Non-pigmented ciliary epithelial cell (primary cell): Measurements from ENCODE around the gene JRKL.

Experiments used
- DNase-seq: peaks from one replicate; pipeline ENCODE4 v3.0.0-alpha.2; 2010; ENCODE audit warnings: low read depth

Gene JRKL

DNA sequence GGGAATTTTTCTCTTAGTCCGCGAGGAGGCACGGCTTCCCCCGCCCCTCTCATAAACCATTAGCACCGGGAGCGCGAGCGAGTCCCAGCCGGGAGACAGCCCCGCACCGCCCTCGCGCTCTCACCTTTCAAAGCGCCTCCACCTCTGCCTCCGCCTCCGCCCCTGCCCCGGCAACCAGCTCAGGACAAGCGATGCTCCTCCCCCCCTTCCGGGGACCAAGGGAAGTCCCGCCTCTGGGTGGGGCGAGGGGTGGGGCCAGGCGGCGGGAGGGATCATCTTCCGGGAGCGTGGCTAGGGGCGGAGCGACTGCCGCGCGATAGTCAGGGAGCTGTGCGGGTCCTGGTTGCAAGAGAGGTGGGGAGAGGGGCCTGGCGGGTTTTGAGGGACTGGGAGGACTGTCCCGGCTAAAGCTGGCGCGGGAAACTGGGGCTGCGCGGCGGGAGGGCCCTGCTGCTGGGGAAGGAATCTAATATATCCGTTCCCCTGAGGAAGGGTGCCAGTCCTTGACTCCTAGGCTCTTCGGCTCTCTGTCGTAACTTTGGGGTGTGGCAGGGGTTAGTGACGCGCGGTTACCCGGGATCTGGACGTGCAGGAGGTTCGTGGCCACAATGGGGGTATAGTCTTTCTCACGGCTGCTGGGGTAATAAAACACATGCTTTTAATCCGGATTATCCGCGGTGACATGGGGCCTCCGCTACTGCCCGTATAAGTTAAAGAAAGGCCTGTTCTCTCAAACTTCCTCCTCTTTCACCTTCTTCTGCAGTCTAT, at the start of gene JRKL, which contains the start of gene CCDC82:
Gene JRKL, plus strand, starts transcription at position 294 of the 768 bp plus-strand sequence. CDS start 637 bp downstream, outside the sequence.
Gene CCDC82, minus strand, starts transcription at position 193 of the 768 bp plus-strand sequence. CDS start 5,165 bp downstream, outside the sequence.
- DNase-seq = peak; percentile 87

DNA sequence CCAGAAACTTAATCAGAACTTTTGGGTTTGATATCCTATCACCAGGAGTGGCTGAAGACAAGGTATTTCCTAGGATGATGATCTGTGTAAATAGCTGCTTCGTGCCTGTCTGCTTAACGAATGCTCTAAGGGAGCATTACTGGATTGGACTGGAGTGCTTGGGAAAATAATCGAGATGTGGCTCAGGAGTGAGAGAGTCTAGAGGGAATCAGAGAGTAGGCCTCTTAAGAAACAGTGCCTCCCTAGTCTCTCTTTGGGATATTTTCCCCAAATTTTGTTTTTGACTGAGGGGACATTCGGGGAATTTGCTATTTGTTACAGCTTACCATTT, 49.3 kb upstream of the JRKL start:
- no peak for DNase-seq

DNA sequence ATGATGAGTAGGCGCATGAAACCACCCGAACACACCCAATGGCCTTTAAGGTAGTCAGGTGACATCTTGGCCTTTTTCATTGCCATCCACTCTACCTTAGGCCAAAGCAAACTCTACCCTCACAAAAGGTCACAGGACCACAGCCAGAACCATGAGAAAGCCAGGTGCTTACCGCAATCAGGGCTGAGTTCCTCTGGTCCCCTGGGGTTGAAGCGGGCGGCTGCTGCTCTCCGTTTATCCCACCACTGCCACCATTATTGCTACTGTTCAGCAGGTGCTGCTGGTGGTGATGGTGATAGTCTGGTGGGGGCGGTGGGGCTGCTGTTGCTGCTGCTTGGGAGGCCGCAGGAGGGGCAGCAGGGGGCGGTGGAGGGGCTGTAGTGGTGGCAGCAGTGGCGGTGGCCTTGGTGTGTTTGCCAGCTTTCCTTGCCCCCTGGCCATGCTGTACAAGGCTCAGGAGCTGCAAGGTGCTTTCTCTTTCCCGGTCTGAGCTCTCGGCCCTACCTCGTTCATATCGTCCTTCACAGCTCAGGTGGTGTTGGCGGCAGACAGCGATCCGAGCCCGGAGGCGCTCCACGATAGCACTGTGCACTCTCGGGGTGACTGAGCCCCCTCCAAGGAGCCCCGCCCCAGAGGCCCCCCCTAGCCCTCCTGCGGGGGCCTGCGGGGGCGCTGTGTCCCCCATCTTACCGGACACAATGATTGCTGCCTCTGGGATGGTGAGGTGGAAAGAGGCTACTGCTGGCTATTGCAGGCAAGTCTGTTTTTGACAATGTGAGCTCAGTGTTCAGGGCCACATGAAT, 48.4 kb upstream of the JRKL start:
- no peak for DNase-seq

DNA sequence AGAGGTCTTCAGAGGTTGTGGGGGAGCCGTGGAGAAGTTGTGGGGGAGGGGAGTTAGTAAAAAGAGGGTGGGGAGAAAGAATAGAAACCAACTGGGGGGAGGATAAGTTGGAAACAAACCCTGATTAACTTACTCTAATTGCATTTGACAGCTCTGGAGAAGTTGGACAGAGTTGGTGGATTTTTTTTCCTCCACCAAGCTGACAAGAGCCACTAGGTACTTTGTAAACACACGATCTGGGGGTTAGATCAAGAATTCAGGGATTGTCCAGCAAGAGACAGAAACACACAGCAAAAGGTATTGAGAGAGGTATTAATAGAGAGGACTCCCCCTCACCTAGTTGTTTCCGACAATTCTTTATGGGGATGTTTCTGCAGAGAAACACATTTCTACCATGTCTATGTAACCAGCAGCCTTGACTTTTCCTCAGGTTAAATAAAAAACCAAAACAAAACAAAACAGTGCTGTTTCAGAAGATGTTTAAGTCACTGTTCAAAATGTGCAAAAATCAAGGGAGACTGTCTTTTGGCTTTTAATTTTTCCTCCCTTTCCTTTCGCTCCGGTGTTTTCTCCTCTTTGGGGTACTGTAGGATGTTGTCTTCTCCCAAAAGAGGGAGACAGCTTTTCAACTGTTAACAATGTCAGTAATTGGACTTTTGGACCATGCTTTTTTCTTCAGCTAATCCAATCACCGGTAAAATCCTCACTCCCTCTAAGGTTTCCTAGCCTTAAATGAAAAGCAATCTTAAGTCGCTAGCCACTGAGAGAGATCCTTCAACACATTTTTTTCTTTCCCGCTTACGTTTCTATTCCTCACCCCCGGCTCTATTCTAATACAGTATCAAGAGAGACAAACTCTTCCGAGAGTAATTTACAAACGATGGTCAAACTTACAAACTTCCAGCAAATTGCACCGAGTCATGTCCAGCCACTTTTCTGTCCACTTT, 47.5 kb upstream of the JRKL start:
- no peak for DNase-seq

DNA sequence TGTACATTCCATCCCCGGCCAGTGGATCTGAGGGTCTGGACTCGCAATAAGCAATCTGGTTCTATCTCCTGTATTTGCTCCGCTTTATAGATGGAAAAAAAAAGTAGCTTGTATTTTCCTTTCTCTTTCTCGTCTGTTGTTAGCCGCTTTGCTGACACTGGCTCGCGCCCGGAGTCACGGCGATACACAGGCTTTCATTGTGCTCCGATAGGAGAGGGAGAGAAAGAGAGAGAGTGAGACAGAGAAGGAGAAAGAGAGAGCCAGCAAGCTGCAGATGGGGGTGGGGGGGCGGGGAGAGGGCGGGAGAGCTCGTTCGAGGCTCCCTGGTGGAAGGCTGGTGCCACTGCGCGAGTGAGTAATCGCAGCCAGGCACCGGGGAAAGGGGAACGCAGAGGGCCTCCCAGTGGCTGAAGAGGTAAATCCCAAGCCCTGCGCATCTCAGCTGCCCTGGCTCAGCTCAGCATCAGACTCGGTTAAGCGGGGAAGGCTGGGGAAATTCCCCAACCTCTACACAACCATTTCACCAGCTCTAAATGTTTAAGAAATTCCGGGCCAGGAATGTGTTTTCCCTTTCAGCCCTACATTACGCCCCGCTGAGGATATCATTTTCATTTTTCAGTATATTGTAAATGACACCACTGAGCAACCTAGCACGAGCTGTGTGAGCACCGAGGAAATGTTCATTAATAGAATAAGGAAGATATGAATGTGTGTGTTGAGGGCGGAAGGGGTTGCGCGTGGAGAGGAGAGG, 46.7 kb upstream of the JRKL start, which contains the start of gene MAML2:
Gene MAML2, minus strand, starts transcription at position 235 of the 751 bp plus-strand sequence. CDS start 1,300 bp downstream, outside the sequence.
- DNase-seq = peak; percentile 80

DNA sequence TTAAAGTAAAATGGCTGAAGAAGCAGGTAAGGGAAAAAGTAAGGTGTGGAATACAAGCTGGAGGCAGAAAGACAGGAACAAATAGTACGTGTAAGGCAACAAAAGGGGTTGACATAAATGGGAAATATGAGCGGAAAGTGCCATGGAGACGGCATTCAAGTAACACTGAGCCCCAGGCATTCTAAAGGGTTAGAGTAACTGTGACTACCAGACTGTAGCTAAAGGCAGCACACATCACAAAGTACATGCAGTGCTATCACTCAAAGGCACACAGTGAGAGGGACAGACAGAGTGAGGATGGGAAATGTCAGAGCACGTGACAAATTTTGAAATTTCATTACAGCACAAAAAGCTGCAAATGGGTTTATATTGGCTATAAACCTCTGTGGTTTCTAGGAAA, 33.0 kb upstream of the JRKL start:
- DNase-seq = no peak

DNA sequence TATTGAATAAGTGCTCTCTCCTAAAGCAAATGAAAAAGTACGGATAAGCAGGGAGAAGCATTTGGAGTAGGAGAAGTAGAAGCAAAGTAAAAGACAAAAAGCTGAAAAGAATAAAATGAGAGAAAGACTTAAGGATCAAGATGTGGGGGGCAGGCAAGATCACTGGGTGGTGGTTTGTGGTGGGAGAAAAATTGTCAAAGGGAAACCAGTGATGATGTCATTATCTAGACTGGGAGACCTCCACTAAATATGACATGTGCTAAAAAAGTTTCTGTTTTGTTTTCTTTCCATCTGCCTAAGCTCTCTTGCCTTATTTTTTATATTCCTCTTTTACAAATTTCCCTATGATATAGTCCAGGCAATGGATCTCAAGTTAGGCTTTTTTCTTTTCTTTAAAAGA, 32.0 kb upstream of the JRKL start:
- DNase-seq = no peak

DNA sequence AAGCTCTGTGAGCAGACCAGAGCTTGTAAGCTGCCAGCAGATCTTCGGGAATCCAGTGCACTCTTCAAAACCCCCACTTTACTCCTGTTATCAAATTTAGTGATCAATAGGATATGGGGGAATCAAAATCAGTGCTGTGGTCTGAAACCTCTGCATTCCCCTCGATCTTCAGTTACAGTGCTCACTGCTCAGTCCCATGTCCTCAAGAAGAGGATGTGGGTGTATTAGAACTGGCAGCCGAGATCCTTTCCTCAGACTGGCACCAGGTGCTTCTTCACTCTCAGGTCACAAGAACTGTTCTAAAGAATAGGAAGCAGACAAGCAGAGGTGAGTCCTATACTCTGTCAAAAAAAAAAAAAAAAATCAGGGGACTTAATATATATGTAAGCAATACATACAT, 31.5 kb upstream of the JRKL start:
- DNase-seq = no peak

DNA sequence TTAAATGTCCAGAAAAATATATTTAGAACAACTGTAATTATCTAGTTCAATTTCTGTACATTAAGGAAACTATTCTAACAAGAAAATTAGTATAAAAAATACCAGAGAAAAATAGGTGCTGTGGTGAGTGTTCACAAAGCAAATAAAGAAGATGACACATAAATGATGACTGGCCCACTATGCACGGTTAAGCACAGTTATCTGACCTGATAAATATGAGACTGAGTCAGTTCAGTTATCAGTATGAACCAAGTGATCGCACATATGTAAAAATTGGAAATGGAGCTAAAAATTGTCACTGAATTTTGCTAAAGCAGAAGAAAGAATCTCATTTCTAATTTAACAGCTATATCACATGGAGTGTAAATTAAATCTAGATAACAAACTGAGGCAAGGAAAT, 28.0 kb upstream of the JRKL start:
- no peak for DNase-seq

DNA sequence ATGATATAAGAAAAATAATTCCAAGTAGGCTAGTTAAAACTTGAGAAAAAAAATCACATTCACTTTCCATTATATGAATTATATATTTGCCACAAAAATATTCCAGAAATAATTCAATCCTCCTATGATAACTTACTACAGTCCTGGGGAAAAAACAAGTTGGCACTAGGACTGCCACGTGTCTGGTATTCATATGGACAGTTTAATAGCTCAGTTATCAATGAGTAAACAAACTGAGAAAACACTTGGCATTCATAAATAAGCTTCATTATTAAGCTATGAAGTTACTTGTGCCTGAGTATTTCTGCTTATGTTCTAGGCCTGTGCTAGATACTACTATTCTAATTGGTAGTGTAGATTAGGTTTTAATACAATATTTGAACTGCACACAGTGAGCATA, 24.3 kb upstream of the JRKL start:
- DNase-seq = no peak

DNA sequence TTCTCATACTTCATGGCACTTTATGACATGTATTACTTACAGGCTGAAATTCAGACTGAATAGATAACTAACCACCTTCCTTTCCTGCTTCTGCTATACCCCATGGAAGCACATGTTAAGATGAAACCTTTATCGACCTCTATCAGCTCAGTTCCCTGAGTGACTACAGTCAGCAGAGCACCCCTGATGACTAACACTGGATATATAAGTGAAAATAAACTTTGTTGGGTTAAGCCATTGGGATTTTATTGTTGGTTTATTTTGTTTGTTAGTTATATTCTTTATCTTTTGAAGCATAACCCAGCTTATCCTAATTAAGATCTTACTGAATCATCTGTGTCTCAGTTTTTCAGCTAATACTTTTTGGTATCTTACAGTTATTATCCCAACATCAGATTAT, 23.8 kb upstream of the JRKL start:
- no peak for DNase-seq

DNA sequence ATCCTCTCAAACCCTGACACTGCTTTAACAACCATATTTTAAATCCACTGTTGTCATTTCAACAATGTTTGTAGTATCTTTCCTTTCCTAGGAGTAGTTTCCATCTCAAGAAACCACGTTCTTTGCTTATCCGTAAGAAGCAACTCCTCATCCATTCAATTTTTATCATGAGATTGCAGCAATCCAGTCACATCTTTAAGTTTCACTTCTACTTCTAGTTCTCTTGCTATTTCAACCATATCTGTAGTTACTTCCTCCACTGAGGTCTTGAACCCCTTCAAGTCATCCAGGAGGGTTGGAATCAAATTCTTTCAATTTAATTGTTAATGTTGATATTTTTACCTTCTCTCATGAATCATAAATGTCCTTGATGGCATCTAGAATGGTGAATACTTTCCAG, 22.5 kb upstream of the JRKL start:
- DNase-seq = no peak

DNA sequence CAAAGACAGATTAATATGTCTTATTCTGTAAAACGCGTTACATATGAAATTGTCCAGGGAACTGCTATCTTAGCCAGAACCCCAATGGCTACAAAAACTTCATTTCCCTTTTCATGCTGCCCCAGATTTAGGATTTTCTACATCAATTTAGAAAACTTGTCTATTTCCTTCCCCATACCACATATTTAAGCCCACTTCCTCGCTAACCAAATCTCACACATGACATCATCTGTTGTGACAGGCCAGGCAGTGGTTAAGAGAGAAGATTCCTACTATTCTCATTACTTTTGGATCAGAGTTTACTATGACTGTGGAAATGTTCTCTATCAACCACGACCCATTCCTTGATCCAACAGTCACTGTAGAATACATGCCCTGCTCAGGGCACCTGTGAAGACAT, 16.0 kb upstream of the JRKL start:
- DNase-seq = no peak

DNA sequence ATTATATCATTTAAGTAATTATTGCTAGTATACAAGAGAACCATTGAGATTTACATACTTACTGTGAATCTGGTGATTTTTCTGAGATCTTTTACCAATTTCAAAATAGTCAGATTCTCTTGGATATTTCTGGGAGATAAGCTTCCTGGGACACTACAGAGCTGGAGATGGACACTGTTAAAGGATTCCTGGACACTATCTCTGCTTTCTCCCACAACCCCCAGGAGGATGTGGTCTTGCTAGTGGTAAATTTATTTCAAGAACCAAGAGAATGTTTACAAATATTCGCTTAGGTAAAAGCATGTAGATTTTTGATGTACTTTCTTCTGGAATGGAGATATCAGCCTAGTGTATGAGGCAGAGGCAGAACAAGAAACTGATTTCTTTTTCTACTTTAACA, 13.0 kb upstream of the JRKL start:
- no peak for DNase-seq

DNA sequence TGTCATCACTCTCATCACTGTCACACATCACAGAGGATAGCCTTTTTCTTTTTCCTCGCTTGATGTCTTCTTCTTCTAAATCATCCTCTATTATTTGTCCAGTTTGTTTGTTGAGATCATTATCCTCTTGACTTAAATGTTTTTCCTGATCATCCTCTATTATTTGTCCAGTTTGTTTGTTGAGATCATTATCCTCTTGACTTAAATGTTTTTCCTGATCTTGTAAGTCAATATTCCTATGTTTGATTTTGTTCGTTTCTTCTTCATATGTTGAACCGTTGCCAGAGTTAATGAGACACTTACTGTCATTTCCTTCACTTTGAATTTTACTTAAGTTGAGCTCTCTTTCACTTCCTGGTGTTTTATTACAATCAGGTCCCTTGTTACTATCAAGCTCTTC, 5.7 kb upstream of the JRKL start:
- DNase-seq = no peak

DNA sequence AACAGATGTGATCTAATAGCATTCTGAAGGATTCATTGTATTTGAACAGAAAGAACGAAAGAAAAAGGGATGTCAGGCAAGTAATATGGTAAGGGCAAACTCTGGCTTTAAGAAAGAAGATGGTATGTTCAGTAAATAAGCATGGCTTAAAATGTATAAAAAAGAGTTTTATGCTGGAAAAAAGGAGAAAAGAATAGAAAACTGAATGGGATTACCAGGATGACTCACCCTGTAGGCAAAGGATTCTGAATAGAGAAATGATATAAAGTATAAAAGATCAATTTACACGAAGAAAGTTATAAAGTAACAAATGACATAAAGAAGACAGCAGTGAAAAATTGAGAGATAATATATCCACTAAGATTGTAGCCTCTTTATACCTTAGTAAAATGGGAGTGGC, 4.6 kb upstream of the JRKL start:
- DNase-seq = no peak

DNA sequence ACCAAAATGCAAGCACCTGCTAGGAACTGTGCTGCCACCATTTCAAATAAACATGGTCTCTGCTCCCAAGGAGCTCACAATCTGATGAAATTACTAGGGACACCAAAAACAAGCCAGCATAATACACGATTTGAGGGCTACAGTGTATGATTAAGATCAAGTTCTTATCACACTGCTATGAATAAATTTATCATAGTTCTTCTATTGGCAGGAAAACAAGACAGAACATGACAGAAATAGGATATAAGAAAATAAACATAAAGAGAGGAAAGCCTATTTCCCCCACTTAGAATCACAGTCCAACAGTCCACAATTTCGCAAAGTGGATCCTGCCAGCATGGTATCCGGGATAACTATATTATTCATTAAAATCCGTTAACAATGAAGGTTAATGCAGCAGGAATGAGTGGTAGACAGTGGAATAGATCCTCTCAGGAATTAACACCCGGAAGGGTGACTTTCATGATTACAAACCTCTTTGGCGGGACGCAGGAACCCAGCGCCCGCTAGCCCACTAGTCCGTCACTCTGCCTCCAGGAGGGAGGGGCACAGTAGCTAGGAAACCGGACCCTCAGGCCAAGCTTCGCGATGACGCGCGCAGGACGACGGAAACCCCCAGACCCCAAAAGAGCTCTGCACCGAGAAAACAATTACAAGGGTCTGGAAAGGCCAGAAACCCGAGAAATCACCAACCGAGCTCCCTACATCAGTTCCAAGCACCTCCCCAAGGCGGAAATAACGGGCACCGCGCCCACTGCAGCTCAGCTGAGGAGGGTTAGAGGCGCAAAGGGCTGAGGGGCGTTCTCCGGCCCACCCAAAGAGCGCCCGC, 708 bp upstream of the JRKL start:
- DNase-seq = peak; percentile 8

DNA sequence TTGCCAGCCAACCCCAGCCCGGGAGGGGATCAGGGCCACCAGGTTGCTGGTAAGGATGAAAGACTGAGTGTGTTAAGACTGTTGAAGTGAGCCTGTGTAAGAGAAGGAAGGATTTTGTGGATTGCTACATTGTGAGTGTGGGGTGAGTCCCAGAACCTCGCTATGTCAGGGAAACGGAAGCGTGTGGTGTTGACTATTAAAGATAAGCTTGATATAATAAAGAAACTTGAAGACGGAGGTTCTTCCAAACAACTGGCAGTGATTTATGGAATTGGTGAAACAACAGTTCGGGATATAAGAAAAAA, 627 bp downstream of the JRKL start:
- DNase-seq = no peak

DNA sequence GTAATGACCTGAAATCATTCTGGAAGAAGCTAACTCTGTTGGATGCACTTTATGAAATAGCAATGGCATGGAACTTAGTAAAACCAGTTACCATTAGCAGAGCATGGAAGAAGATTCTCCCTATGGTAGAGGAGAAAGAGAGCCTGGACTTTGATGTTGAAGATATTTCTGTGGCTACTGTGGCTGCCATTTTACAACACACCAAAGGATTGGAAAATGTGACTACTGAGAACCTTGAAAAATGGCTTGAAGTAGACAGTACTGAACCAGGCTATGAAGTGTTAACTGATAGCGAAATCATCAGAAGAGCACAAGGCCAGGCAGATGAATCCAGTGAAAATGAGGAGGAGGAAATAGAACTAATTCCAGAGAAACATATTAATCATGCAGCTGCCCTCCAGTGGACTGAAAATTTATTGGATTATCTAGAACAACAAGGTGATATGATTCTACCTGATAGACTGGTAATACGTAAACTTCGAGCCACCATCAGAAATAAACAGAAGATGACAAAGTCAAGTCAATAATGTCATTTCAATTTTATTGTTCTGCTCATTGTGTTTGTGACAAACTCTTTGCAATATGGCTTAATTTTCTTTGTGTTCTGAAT, 2.0 kb downstream of the JRKL start:
- DNase-seq = peak; percentile 6

DNA sequence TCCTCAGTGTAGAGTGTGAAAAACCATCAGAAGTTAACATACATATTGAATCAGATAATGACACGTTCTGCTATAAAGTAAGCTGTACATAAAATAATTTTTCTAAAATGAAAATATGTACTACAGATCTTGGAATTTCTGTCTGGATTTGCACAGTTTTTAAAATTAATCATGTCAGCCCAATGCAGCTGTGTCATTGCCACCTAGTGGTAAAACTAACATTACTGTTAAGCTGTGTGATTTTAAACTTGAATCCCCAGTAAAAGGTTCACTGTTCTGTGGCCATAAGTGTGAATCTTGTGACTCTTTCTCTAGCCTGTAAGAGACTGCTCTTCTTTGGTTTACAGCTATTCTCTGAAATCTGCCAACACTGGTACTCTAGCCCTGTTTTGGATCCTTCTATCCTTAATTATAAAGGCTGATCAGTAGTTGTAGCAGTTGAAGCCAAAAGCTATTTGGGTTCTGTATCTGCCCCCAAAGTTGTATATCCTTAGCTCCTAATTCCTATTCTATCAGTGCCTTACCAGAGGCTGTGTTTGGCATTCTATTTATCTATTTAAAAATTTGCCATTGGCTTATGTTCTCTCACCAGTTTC, 4.0 kb downstream of the JRKL start:
- peak; percentile 14 for DNase-seq
